Sigmoid colon (tissue), 7 donors: Measurements from ENCODE around the gene PRDM16. TPM values are rescaled to one million over a fixed set of nuclear protein-coding genes. Genes with fewer than 3 reads are reported as not detected.

ENCODE experiments used
- DNase-seq: peaks from one replicate; pipeline ENCODE4 v3.0.0-alpha.2; 2019
- H3K27ac ChIP-seq, 4 donors: fragments of 200-600 bp; sonication (generic); one replicate each; pipeline ENCODE4 v1.5.1; 2016 to 2019; ENCODE audit warnings: mild to moderate bottlenecking in 1 of 4
- H3K27me3 ChIP-seq, 3 donors: fragments of 200-600 bp; sonication (generic); one replicate each; pipeline ENCODE4 v1.5.1; 2019; ENCODE audit warnings: mild to moderate bottlenecking in 1 of 3
- H3K36me3 ChIP-seq, 4 donors: fragments of 200-600 bp; sonication (generic); one replicate each; pipeline ENCODE4 v1.5.1; 2016 to 2019
- H3K4me1 ChIP-seq, 4 donors: fragments of 200-600 bp; sonication (generic); one replicate each; pipeline ENCODE4 v1.5.1; 2017 to 2019
- H3K4me3 ChIP-seq, 4 donors: fragments of 200-600 bp; sonication (generic); one replicate each; pipeline ENCODE4 v1.5.1; 2017 to 2019; ENCODE audit warnings: mild to moderate bottlenecking in 2 of 4, moderate library complexity in 1 of 4
- H3K9me3 ChIP-seq, 4 donors: fragments of 200-600 bp in 3 of 4; sonication (generic) in 3 of 4; one replicate each; pipeline versions ENCODE4 v1.5.1 to v1.6.1; 2013 to 2019
- CTCF ChIP-seq, 4 experiments: fragments of 450-650 bp in 3 of 4; fragments of 200-600 bp in 1 of 4; IDR thresholded peaks; one replicate each; pipeline ENCODE4 v1.5.1; 2016 to 2019; ENCODE audit warnings: antibody characterized with exemption in 4 of 4, mild to moderate bottlenecking in 3 of 4, moderate library complexity in 2 of 4
- EP300 ChIP-seq, 4 donors: sonication (generic); formaldehyde crosslinking; IDR thresholded peaks; one replicate each; pipeline ENCODE4 v1.6.1; 2017; ENCODE audit warnings: antibody characterized with exemption in 4 of 4
- POLR2A ChIP-seq, 2 donors: fragments of 450-650 bp; IDR thresholded peaks; one replicate each; pipeline ENCODE4 v1.6.1; 2016; ENCODE audit warnings: antibody characterized with exemption in 2 of 2, mild to moderate bottlenecking in 2 of 2, moderate library complexity in 2 of 2
- POLR2AphosphoS5 ChIP-seq, 4 donors: sonication (generic); formaldehyde crosslinking; IDR thresholded peaks; one replicate each; pipeline ENCODE4 v1.6.1; 2017; ENCODE audit warnings: antibody characterized with exemption in 4 of 4
- WGBS, 2 donors: extraction: QIAGEN DNeasy Blood & Tissue Kit; methylation state at CpG; one replicate each; pipeline ENCODE4 v1.1.7; 2013; 5-methylcytosine and 5-hydroxymethylcytosine counted together
- intact Hi-C: fragments of 100-400 bp; cut with DNase I; formaldehyde crosslinking; loops from one replicate; pipeline ENCODE4 v1.15.1; 2023
- polyA plus RNA-seq, 3 donors: library from polyadenylated mRNA; stranded (reverse); fragments of 200-250 nt; gene quantifications; one replicate each; pipeline ENCODE4 v1.2.3, GENCODE V29; 2013
- total RNA-seq, 4 donors: library from RNA; depleted of rRNA; stranded (reverse); fragments of >200 nt; gene quantifications; one replicate each; pipeline ENCODE4 v1.1.0, GENCODE V29; 2016
- donor health status: healthy with polysubstance abuse.
- donor health status: Bipolar disorder and iron deficiency.
- donor health status: healthy.

PRDM16 gene
- total and polyA plus RNA-seq, 7 donors = under 0.01 to 1.7 (median 0.49) TPM

- H3K27me3 ChIP-seq = peaks cover 3 to 13% (median 8%) of the 10 kb centered on the region in 3 donors
- no peak overlapping the region for H3K4me3 ChIP-seq
- H3K9me3 ChIP-seq = no peaks in the 10 kb centered on the region
- no peak for DNase-seq
- no peak for TF ChIP-seq CTCF (IDR thresholded peaks at IDR 0.05)
- no peak for TF ChIP-seq POLR2A (IDR thresholded peaks at IDR 0.05)
- TF ChIP-seq POLR2AphosphoS5 (IDR thresholded peaks at IDR 0.05) = no peak
- TF ChIP-seq EP300 (IDR thresholded peaks at IDR 0.05) = no peak
- intact Hi-C loops = no loop called here
- H3K36me3 ChIP-seq = no peaks in the 10 kb centered on the region
- WGBS, 2 donors = 93 to 96% methylated on average over 36 of the region's 36 CpGs
- peaks cover 0 to 1% (median under 1%) of the 10 kb centered on the region in 4 donors for H3K4me1 ChIP-seq
- H3K27ac ChIP-seq = no peak overlapping the region
Measured at GRCh38 chr1:3180915-3181314, 111.9 kb downstream of the PRDM16 start.

GRCh38 chr1:3181956-3182355 lies 113.0 kb downstream of the PRDM16 start:
- TF ChIP-seq POLR2AphosphoS5 (IDR thresholded peaks at IDR 0.05) = no peak
- TF ChIP-seq POLR2A (IDR thresholded peaks at IDR 0.05) = no peak
- TF ChIP-seq EP300 (IDR thresholded peaks at IDR 0.05) = no peak
- TF ChIP-seq CTCF (IDR thresholded peaks at IDR 0.05) = no peak
- no peak overlapping the region for H3K4me3 ChIP-seq
- H3K36me3 ChIP-seq = no peaks in the 10 kb centered on the region
- peaks cover 3 to 18% (median 18%) of the 10 kb centered on the region in 3 donors for H3K27me3 ChIP-seq
- no peak for DNase-seq
- WGBS, 2 donors = 71 to 85% methylated on average over 14 of the region's 14 CpGs
- H3K4me1 ChIP-seq = peaks cover 0 to 11% (median 11%) of the 10 kb centered on the region in 4 donors
- H3K27ac ChIP-seq = no peak overlapping the region
- intact Hi-C loops = no loop called here
- H3K9me3 ChIP-seq = no peaks in the 10 kb centered on the region

GRCh38 chr1:3183411-3183810 lies 114.4 kb downstream of the PRDM16 start:
- Histone ChIP-seq H3K27me3 (peaks cover 3 to 20% (median 18%) of the 10 kb centered on the region in 3 donors), H3K4me1 (peaks cover 0 to 12% (median 11%) of the 10 kb centered on the region in 4 donors), H3K36me3 (no peaks in the 10 kb centered on the region), H3K9me3 (no peaks in the 10 kb centered on the region), H3K4me3 (no peak overlapping the region), H3K27ac (no peak overlapping the region)
- 48 to 82% methylated on average over 13 of the region's 13 CpGs for WGBS, 2 donors
- intact Hi-C loops = no loop called here
- no peak for TF ChIP-seq CTCF (IDR thresholded peaks at IDR 0.05)
- no peak for TF ChIP-seq POLR2AphosphoS5 (IDR thresholded peaks at IDR 0.05)
- no peak for TF ChIP-seq EP300 (IDR thresholded peaks at IDR 0.05)
- no peak for TF ChIP-seq POLR2A (IDR thresholded peaks at IDR 0.05)
- no peak for DNase-seq

GRCh38 chr1:3183813-3184212 lies 114.8 kb downstream of the PRDM16 start:
- peaks cover 3 to 20% (median 18%) of the 10 kb centered on the region in 3 donors for H3K27me3 ChIP-seq
- no peak for DNase-seq
- peaks cover 0 to 12% (median 11%) of the 10 kb centered on the region in 4 donors for H3K4me1 ChIP-seq
- intact Hi-C loops = no loop called here
- H3K4me3 ChIP-seq = no peak overlapping the region
- 55 to 90% methylated on average over 22 of the region's 22 CpGs for WGBS, 2 donors
- H3K36me3 ChIP-seq = no peaks in the 10 kb centered on the region
- no peak overlapping the region for H3K27ac ChIP-seq
- TF ChIP-seq POLR2AphosphoS5 (IDR thresholded peaks at IDR 0.05) (no peak), POLR2A (IDR thresholded peaks at IDR 0.05) (no peak), EP300 (IDR thresholded peaks at IDR 0.05) (no peak), CTCF (IDR thresholded peaks at IDR 0.05) (no peak)
- no peaks in the 10 kb centered on the region for H3K9me3 ChIP-seq

- TF ChIP-seq POLR2AphosphoS5 (IDR thresholded peaks at IDR 0.05) = no peak
- TF ChIP-seq EP300 (IDR thresholded peaks at IDR 0.05) = no peak
- intact Hi-C loops = no loop called here
- 91 to 96% methylated on average over 20 of the region's 20 CpGs for WGBS, 2 donors
- Histone ChIP-seq H3K27me3 (peaks cover 3 to 20% (median 18%) of the 10 kb centered on the region in 3 donors), H3K36me3 (no peaks in the 10 kb centered on the region), H3K27ac (no peak overlapping the region), H3K4me1 (peaks cover 0 to 12% (median 11%) of the 10 kb centered on the region in 4 donors), H3K9me3 (no peaks in the 10 kb centered on the region), H3K4me3 (no peak overlapping the region)
- DNase-seq = no peak
Measured at GRCh38 chr1:3184666-3185065, 115.7 kb downstream of the PRDM16 start.
